Measurements from ENCODE around the gene ITGA3.

DNA sequence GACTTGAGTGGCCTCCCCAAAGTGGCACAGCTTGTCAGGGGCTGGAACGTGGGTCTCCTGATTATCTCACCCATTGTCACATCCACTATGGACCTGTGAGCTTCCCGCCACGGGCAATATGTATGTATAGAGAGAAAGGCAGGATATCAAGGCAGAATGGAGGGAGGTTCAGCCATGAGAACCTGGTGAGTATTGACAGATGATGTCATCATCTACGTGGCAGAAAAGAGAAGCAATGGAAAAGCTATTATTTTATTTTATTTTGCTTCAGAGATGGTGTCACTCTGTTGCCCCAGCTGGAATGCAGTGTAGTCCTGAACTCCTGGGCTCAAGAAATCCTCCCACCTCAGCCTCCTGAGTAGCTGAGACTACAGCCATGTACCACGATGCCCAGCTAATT is 25.8 kb downstream of the ITGA3 start:
- TF ChIP-seq RAD21 (IDR thresholded peaks at IDR 0.05; ENCODE audit: low read depth) (no peak), TAF1 (IDR thresholded peaks at IDR 0.05; ENCODE audit: low read depth) (no peak), CREB1 (IDR thresholded peaks at IDR 0.05; ENCODE audit: low read depth) (no peak), CEBPB (IDR thresholded peaks at IDR 0.05) (no peak), TCF12 (IDR thresholded peaks at IDR 0.05; ENCODE audit: low read depth) (no peak), FOXM1 (IDR thresholded peaks at IDR 0.05; ENCODE audit: borderline replicate concordance, low read depth) (no peak), EP300 (IDR thresholded peaks at IDR 0.05; ENCODE audit: borderline replicate concordance) (no peak), ZBTB7A (IDR thresholded peaks at IDR 0.05; ENCODE audit: low read depth) (no peak)
- TF ChIP-seq, protein P1, sequence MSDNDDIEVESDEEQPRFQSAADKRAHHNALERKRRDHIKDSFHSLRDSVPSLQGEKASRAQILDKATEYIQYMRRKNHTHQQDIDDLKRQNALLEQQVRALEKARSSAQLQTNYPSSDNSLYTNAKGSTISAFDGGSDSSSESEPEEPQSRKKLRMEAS (IDR thresholded peaks at IDR 0.05): no peak
- TF ChIP-seq, protein P2, sequence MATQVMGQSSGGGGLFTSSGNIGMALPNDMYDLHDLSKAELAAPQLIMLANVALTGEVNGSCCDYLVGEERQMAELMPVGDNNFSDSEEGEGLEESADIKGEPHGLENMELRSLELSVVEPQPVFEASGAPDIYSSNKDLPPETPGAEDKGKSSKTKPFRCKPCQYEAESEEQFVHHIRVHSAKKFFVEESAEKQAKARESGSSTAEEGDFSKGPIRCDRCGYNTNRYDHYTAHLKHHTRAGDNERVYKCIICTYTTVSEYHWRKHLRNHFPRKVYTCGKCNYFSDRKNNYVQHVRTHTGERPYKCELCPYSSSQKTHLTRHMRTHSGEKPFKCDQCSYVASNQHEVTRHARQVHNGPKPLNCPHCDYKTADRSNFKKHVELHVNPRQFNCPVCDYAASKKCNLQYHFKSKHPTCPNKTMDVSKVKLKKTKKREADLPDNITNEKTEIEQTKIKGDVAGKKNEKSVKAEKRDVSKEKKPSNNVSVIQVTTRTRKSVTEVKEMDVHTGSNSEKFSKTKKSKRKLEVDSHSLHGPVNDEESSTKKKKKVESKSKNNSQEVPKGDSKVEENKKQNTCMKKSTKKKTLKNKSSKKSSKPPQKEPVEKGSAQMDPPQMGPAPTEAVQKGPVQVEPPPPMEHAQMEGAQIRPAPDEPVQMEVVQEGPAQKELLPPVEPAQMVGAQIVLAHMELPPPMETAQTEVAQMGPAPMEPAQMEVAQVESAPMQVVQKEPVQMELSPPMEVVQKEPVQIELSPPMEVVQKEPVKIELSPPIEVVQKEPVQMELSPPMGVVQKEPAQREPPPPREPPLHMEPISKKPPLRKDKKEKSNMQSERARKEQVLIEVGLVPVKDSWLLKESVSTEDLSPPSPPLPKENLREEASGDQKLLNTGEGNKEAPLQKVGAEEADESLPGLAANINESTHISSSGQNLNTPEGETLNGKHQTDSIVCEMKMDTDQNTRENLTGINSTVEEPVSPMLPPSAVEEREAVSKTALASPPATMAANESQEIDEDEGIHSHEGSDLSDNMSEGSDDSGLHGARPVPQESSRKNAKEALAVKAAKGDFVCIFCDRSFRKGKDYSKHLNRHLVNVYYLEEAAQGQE (IDR thresholded peaks at IDR 0.05; ENCODE audit: low read depth): no peak
